22Rv1 (cell line): ENCODE results near the gene ERN1.

Source experiments
- CTCF ChIP-seq: fragments of 450-650 bp; IDR thresholded peaks from 2 replicates; pipeline ENCODE4 v1.5.1; 2017; ENCODE audit warnings: mild to moderate bottlenecking
- ZFX ChIP-seq: fragments of 450-650 bp; IDR thresholded peaks from 2 replicates; pipeline ENCODE4 v1.6.1; 2017; ENCODE audit warnings: antibody characterized with exemption, borderline replicate concordance

GRCh38 chr17:64106918-64107317, 23.0 kb downstream of the ERN1 start:
- no peak for TF ChIP-seq CTCF
- no peak for TF ChIP-seq ZFX
